Prostate gland (tissue), 2 donors: ENCODE measurements around the gene SLAMF7. TPM values are rescaled to one million over a fixed set of nuclear protein-coding genes. Genes with fewer than 3 reads are reported as not detected.

Source experiments
- DNase-seq: peaks from one replicate; pipeline ENCODE4 v3.0.0-alpha.2; 2019; ENCODE audit warnings: low spot score
- H3K27ac ChIP-seq, 2 donors: fragments of 200-600 bp; sonication (generic); 2 replicates each; pipeline ENCODE4 v1.5.1; 2017 to 2019
- H3K27me3 ChIP-seq: fragments of 200-600 bp; sonication (generic); replicated peaks from 2 replicates; pipeline ENCODE4 v1.5.1; 2019; ENCODE audit not compliant: insufficient read depth
- H3K36me3 ChIP-seq, 2 donors: fragments of 200-600 bp; sonication (generic); 1 replicate in 1 of 2; 2 replicates in 1 of 2; pipeline versions ENCODE4 v1.5.1 to v1.8.1; 2017 to 2019
- H3K4me1 ChIP-seq: fragments of 200-600 bp; sonication (generic); replicated peaks from 2 replicates; pipeline ENCODE4 v1.5.1; 2019
- H3K4me3 ChIP-seq, 2 donors: fragments of 200-600 bp; sonication (generic); 2 replicates each; pipeline ENCODE4 v1.5.1; 2017 to 2019
- H3K9me3 ChIP-seq: fragments of 200-600 bp; sonication (generic); 2 replicates; pipeline ENCODE4 v1.5.1; 2017
- POLR2A ChIP-seq: fragments of 450-650 bp; IDR thresholded peaks from one replicate; pipeline ENCODE4 v1.6.1; 2016; ENCODE audit warnings: antibody characterized with exemption, mild to moderate bottlenecking
- POLR2AphosphoS5 ChIP-seq: sonication (generic); formaldehyde crosslinking; IDR thresholded peaks from one replicate; pipeline ENCODE4 v1.6.1; 2017; ENCODE audit warnings: antibody characterized with exemption
- WGBS: methylation state at CpG from one replicate; pipeline ENCODE4 v1.1.5; 2018; 5-methylcytosine and 5-hydroxymethylcytosine counted together
- intact Hi-C: fragments of 100-400 bp; cut with DNase I; formaldehyde crosslinking; loops from one replicate; pipeline ENCODE4 v1.14.2; 2022
- total RNA-seq, 2 donors: library from RNA; depleted of rRNA; stranded (reverse); fragments of >200 nt; gene quantifications; one replicate each; pipeline ENCODE4 v1.1.0, GENCODE V29; 2016
- TF ChIP-seq, protein P1 (sequence below), 4 experiments: fragments of 200-600 bp in 2 of 4; fragments of 450-650 bp in 2 of 4; sonication (generic) in 2 of 4; IDR thresholded peaks; 1 replicate in 3 of 4; 2 replicates in 1 of 4; pipeline ENCODE4 v1.5.1; 2016 to 2019; ENCODE audit warnings: antibody characterized with exemption in 4 of 4, mild to moderate bottlenecking in 2 of 4, moderate library complexity in 2 of 4

Gene SLAMF7
- total RNA-seq, 2 donors from 2014 or later = 0.14 to 0.51 TPM

DNA sequence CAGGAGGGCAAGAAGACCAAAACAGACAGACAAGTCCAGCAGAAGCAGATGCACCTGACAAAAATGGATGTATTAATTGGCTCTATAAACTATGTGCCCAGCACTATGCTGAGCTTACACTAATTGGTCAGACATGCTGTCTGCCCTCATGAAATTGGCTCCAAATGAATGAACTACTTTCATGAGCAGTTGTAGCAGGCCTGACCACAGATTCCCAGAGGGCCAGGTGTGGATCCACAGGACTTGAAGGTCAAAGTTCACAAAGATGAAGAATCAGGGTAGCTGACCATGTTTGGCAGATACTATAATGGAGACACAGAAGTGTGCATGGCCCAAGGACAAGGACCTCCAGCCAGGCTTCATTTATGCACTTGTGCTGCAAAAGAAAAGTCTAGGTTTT lies 14.5 kb downstream of the SLAMF7 start:
- DNase-seq = no peak
- no peak overlapping the region for H3K4me3 ChIP-seq
- H3K9me3 ChIP-seq = no peaks in the 10 kb centered on the region
- TF ChIP-seq, protein P1, sequence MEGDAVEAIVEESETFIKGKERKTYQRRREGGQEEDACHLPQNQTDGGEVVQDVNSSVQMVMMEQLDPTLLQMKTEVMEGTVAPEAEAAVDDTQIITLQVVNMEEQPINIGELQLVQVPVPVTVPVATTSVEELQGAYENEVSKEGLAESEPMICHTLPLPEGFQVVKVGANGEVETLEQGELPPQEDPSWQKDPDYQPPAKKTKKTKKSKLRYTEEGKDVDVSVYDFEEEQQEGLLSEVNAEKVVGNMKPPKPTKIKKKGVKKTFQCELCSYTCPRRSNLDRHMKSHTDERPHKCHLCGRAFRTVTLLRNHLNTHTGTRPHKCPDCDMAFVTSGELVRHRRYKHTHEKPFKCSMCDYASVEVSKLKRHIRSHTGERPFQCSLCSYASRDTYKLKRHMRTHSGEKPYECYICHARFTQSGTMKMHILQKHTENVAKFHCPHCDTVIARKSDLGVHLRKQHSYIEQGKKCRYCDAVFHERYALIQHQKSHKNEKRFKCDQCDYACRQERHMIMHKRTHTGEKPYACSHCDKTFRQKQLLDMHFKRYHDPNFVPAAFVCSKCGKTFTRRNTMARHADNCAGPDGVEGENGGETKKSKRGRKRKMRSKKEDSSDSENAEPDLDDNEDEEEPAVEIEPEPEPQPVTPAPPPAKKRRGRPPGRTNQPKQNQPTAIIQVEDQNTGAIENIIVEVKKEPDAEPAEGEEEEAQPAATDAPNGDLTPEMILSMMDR (IDR thresholded peaks at IDR 0.05) = no peak
- TF ChIP-seq POLR2A (no peak), POLR2AphosphoS5 (no peak)
- intact Hi-C loops = no loop called here
- H3K27ac ChIP-seq = no peak overlapping the region
- no peaks in the 10 kb centered on the region for H3K36me3 ChIP-seq
- H3K27me3 ChIP-seq = no peaks in the 10 kb centered on the region
- H3K4me1 ChIP-seq = no peaks in the 10 kb centered on the region

DNA sequence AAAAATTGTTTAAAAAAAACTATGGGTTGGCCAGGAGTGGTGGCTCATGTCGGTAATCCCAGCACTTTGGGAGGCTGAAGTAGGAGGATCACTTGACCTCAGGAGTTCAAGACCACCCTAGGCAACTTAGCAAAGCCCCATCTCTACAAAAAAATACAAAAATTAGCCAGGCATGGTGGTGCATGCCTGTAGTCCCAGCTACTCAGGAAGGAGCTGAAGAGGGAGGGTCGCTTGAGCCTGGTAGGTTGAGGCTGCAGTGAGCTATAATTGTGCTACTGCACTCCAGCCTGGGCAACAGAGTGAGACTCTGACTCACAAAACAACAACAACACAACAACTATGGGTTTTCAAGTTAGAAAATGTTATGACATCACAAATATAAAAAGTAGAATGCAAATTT lies 16.4 kb downstream of the SLAMF7 start:
- 91% methylated on average over 2 of the region's 2 CpGs for WGBS
- intact Hi-C loops = no loop called here
- TF ChIP-seq, protein P1 (IDR thresholded peaks at IDR 0.05) = no peak
- TF ChIP-seq POLR2A (no peak), POLR2AphosphoS5 (no peak)
- no peak overlapping the region for H3K27ac ChIP-seq
- no peak overlapping the region for H3K4me3 ChIP-seq
- H3K4me1 ChIP-seq = no peaks in the 10 kb centered on the region
- H3K9me3 ChIP-seq = no peaks in the 10 kb centered on the region
- H3K36me3 ChIP-seq = no peaks in the 10 kb centered on the region
- no peaks in the 10 kb centered on the region for H3K27me3 ChIP-seq
- DNase-seq = no peak

- H3K9me3 ChIP-seq = no peaks in the 10 kb centered on the region
- H3K4me3 ChIP-seq = no peak overlapping the region
- DNase-seq = no peak
- TF ChIP-seq POLR2AphosphoS5 (no peak), POLR2A (no peak)
- TF ChIP-seq, protein P1 (IDR thresholded peaks at IDR 0.05) = no peak
- no peaks in the 10 kb centered on the region for H3K27me3 ChIP-seq
- H3K4me1 ChIP-seq = no peaks in the 10 kb centered on the region
- no peaks in the 10 kb centered on the region for H3K36me3 ChIP-seq
- intact Hi-C loops = no loop called here
- H3K27ac ChIP-seq = no peak overlapping the region
- 77% methylated on average over 5 of the region's 5 CpGs for WGBS
Measured at GRCh38 chr1:160755911-160756848, 17.1 kb downstream of the SLAMF7 start.

- TF ChIP-seq POLR2A = no peak
- no peak for TF ChIP-seq POLR2AphosphoS5
- TF ChIP-seq, protein P1 (IDR thresholded peaks at IDR 0.05) = no peak
- no peak overlapping the region for H3K4me3 ChIP-seq
- no peak for DNase-seq
- H3K27ac ChIP-seq = no peak overlapping the region
- H3K27me3 ChIP-seq = no peaks in the 10 kb centered on the region
- no peaks in the 10 kb centered on the region for H3K9me3 ChIP-seq
- H3K36me3 ChIP-seq = no peaks in the 10 kb centered on the region
- intact Hi-C loops = no loop called here
- 96% methylated on average over 2 of the region's 2 CpGs for WGBS
- no peaks in the 10 kb centered on the region for H3K4me1 ChIP-seq
Measured at GRCh38 chr1:160756849-160757201, 17.8 kb downstream of the SLAMF7 start.

GRCh38 chr1:160758521-160758920 lies 19.5 kb downstream of the SLAMF7 start:
- intact Hi-C loops = no loop called here
- H3K4me1 ChIP-seq = no peaks in the 10 kb centered on the region
- TF ChIP-seq POLR2A = no peak
- TF ChIP-seq, protein P1 (IDR thresholded peaks at IDR 0.05) = no peak
- no peak for TF ChIP-seq POLR2AphosphoS5
- WGBS = 97% methylated on average over 2 of the region's 2 CpGs
- no peak overlapping the region for H3K4me3 ChIP-seq
- H3K27me3 ChIP-seq = no peaks in the 10 kb centered on the region
- H3K36me3 ChIP-seq = no peaks in the 10 kb centered on the region
- DNase-seq = no peak
- H3K27ac ChIP-seq = no peak overlapping the region
- H3K9me3 ChIP-seq = no peaks in the 10 kb centered on the region
